AG09319 (cell line): ENCODE measurements around the gene ZNF341.

ENCODE experiments used
- DNase-seq: peaks from one replicate; pipeline ENCODE4 v3.0.0-alpha.2; 2010; ENCODE audit warnings: low read depth; ENCODE audit errors: extremely low read depth
- CTCF ChIP-seq: IDR thresholded peaks from 2 replicates; pipeline ENCODE4 v1.5.1; 2011; ENCODE audit warnings: low read depth, mild to moderate bottlenecking, inconsistent platforms, low read length, moderate library complexity

Gene ZNF341

GRCh38 chr20:33827634-33828325 lies 96.0 kb downstream of the ZNF341 start:
- TF ChIP-seq CTCF = no peak
- no peak for DNase-seq

GRCh38 chr20:33828326-33828844 lies 96.6 kb downstream of the ZNF341 start:
- no peak for DNase-seq
- TF ChIP-seq CTCF = no peak

- DNase-seq = no peak
- no peak for TF ChIP-seq CTCF
These were observed 97.3 kb downstream of the ZNF341 start for GRCh38 chr20:33828967-33829560.

GRCh38 chr20:33829636-33830035 lies 97.8 kb downstream of the ZNF341 start:
- DNase-seq = no peak
- TF ChIP-seq CTCF = no peak

- DNase-seq = no peak
These were observed 98.6 kb downstream of the ZNF341 start for GRCh38 chr20:33830371-33830770.

GRCh38 chr20:33832103-33832804 lies 100.5 kb downstream of the ZNF341 start:
- no peak for TF ChIP-seq CTCF
- DNase-seq = no peak

More at GRCh38 chr20:33830371-33830770, 98.6 kb downstream of the ZNF341 start:
- no peak for TF ChIP-seq CTCF

- DNase-seq = no peak
- no peak for TF ChIP-seq CTCF
These were observed 101.5 kb downstream of the ZNF341 start for GRCh38 chr20:33833333-33833732.
